WTC11 (cell line): ENCODE results near the gene UBQLN1.

ENCODE experiments used
- CBFB ChIP-seq: sonication (generic); formaldehyde crosslinking; IDR thresholded peaks from 2 replicates; pipeline ENCODE4 v1.8.1; 2022; ENCODE audit warnings: mild to moderate bottlenecking, low read depth, missing genetic modification reagents
- CREB1 ChIP-seq: sonication (generic); formaldehyde crosslinking; IDR thresholded peaks from 2 replicates; pipeline ENCODE4 v1.8.0; 2023; ENCODE audit warnings: mild to moderate bottlenecking, missing genetic modification reagents
- ETV6 ChIP-seq: sonication (generic); formaldehyde crosslinking; IDR thresholded peaks from 2 replicates; pipeline ENCODE4 v1.8.1; 2022; ENCODE audit warnings: mild to moderate bottlenecking, missing genetic modification reagents
- FOXJ3 ChIP-seq: sonication (generic); formaldehyde crosslinking; IDR thresholded peaks from 2 replicates; pipeline ENCODE4 v1.9.0; 2021; ENCODE audit warnings: missing genetic modification reagents, mild to moderate bottlenecking, borderline replicate concordance
- JUN ChIP-seq: sonication (generic); formaldehyde crosslinking; IDR thresholded peaks from 2 replicates; pipeline ENCODE4 v1.8.0; 2023; ENCODE audit warnings: mild to moderate bottlenecking, missing genetic modification reagents
- NFE2L1 ChIP-seq: sonication (generic); formaldehyde crosslinking; IDR thresholded peaks from 2 replicates; pipeline ENCODE4 v1.8.1; 2023; ENCODE audit warnings: missing genetic modification reagents
- SMAD3 ChIP-seq: sonication (generic); formaldehyde crosslinking; IDR thresholded peaks from 2 replicates; pipeline ENCODE4 v1.8.0; 2022; ENCODE audit warnings: missing genetic modification reagents, mild to moderate bottlenecking, borderline replicate concordance
- TP53 ChIP-seq: sonication (generic); formaldehyde crosslinking; IDR thresholded peaks from 2 replicates; pipeline ENCODE4 v1.8.1; 2023; ENCODE audit warnings: mild to moderate bottlenecking, missing genetic modification reagents
- ZNF121 ChIP-seq: sonication (generic); formaldehyde crosslinking; IDR thresholded peaks from 2 replicates; pipeline ENCODE4 v1.8.0; 2023; ENCODE audit warnings: missing genetic modification reagents
- TF ChIP-seq, protein P1 (sequence below): sonication (generic); formaldehyde crosslinking; IDR thresholded peaks from 2 replicates; pipeline ENCODE4 v1.8.1; 2022; ENCODE audit warnings: low read depth, mild to moderate bottlenecking, moderate library complexity, missing genetic modification reagents, borderline replicate concordance
- TF ChIP-seq, protein P2 (sequence below): fragments of 200-600 bp; IDR thresholded peaks from 2 replicates; pipeline ENCODE4 v1.8.0; 2022; ENCODE audit warnings: antibody characterized with exemption
- TF ChIP-seq, protein P3 (sequence below): sonication (generic); formaldehyde crosslinking; IDR thresholded peaks from 2 replicates; pipeline ENCODE4 v1.8.0; 2022; ENCODE audit warnings: mild to moderate bottlenecking, missing genetic modification reagents
- TF ChIP-seq, protein P4 (sequence below): sonication (generic); formaldehyde crosslinking; IDR thresholded peaks from 2 replicates; pipeline ENCODE4 v1.8.0; 2022; ENCODE audit warnings: mild to moderate bottlenecking, missing genetic modification reagents

DNA sequence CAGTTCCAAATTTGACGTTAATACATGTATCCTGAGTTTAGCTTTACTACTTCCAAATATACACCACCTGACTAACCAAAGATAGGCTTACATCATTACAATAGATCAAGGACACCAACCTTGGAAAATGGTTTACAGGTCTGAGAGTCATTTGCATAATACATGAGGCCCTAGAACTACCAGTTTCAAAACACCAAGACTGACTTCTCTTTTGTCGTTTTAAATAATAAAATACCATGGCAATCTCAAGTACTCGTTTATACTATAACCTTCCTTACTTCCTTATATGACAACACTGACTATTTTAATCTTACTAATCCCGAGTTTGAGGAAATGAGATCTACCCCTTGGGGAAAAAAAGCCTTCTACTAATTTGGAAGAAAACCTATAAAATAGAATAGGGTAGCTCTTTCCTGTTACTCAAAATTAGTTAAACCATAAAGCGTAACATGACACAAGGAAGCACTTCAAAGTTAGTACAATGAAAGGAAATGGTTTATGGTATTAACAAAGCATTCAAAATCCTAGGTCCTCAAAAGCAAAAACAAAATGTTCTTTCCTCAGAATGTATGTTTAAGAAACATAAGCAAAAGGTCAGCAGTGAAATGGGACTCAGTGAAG lies 42.1 kb downstream of the UBQLN1 start:
- TF ChIP-seq, protein P1, sequence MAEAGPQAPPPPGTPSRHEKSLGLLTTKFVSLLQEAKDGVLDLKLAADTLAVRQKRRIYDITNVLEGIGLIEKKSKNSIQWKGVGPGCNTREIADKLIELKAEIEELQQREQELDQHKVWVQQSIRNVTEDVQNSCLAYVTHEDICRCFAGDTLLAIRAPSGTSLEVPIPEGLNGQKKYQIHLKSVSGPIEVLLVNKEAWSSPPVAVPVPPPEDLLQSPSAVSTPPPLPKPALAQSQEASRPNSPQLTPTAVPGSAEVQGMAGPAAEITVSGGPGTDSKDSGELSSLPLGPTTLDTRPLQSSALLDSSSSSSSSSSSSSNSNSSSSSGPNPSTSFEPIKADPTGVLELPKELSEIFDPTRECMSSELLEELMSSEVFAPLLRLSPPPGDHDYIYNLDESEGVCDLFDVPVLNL: no peak
- TF ChIP-seq, protein P2, sequence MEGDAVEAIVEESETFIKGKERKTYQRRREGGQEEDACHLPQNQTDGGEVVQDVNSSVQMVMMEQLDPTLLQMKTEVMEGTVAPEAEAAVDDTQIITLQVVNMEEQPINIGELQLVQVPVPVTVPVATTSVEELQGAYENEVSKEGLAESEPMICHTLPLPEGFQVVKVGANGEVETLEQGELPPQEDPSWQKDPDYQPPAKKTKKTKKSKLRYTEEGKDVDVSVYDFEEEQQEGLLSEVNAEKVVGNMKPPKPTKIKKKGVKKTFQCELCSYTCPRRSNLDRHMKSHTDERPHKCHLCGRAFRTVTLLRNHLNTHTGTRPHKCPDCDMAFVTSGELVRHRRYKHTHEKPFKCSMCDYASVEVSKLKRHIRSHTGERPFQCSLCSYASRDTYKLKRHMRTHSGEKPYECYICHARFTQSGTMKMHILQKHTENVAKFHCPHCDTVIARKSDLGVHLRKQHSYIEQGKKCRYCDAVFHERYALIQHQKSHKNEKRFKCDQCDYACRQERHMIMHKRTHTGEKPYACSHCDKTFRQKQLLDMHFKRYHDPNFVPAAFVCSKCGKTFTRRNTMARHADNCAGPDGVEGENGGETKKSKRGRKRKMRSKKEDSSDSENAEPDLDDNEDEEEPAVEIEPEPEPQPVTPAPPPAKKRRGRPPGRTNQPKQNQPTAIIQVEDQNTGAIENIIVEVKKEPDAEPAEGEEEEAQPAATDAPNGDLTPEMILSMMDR: no peak
- TF ChIP-seq CBFB (CRISPR knock-in tag) (no peak), TP53 (no peak), CREB1 (CRISPR knock-in tag) (no peak), JUN (CRISPR knock-in tag) (no peak), SMAD3 (CRISPR knock-in tag) (no peak), ZNF121 (CRISPR knock-in tag) (no peak), ETV6 (CRISPR knock-in tag) (no peak), NFE2L1 (CRISPR knock-in tag) (no peak), FOXJ3 (CRISPR knock-in tag) (no peak)
- TF ChIP-seq, protein P3, sequence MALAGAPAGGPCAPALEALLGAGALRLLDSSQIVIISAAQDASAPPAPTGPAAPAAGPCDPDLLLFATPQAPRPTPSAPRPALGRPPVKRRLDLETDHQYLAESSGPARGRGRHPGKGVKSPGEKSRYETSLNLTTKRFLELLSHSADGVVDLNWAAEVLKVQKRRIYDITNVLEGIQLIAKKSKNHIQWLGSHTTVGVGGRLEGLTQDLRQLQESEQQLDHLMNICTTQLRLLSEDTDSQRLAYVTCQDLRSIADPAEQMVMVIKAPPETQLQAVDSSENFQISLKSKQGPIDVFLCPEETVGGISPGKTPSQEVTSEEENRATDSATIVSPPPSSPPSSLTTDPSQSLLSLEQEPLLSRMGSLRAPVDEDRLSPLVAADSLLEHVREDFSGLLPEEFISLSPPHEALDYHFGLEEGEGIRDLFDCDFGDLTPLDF (CRISPR knock-in tag): no peak
- TF ChIP-seq, protein P4, sequence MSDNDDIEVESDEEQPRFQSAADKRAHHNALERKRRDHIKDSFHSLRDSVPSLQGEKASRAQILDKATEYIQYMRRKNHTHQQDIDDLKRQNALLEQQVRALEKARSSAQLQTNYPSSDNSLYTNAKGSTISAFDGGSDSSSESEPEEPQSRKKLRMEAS (CRISPR knock-in tag): no peak
